ENCODE data around the gene ENTPD3.
"Not testable (repeated sequence)": the region's sequence is repeated elsewhere in the genome, so short reads cannot be mapped to it uniquely, and the experiment has no call there.

ENTPD3 gene

GRCh38 chr3:40437889-40438288 is 50.9 kb downstream of the ENTPD3 start:
- Mint-ChIP-seq H3K27me3 (no peaks in the 10 kb centered on the region), H3K36me3 (ENCODE audit: low read depth) (peaks cover 5% of the 10 kb centered on the region), H3K4me1 (ENCODE audit: low read depth) (no peaks in the 10 kb centered on the region), H3K4me3 (no peak overlapping the region), H3K9me3 (no peaks in the 10 kb centered on the region), H3K27ac (no peak overlapping the region)
- no peak for DNase-seq

- H3K4me1 Mint-ChIP-seq (ENCODE audit: low read depth): no peaks in the 10 kb centered on the region
- no peak for DNase-seq
- H3K9me3 Mint-ChIP-seq: no peaks in the 10 kb centered on the region
- no peaks in the 10 kb centered on the region for H3K27me3 Mint-ChIP-seq
- no peak overlapping the region for H3K4me3 Mint-ChIP-seq
- no peak overlapping the region for H3K27ac Mint-ChIP-seq
- H3K36me3 Mint-ChIP-seq (ENCODE audit: low read depth): peaks cover 21% of the 10 kb centered on the region
These were observed 58.1 kb downstream of the ENTPD3 start for GRCh38 chr3:40445062-40445461.

GRCh38 chr3:40445880-40446279 is 58.9 kb downstream of the ENTPD3 start:
- Mint-ChIP-seq H3K27me3 (no peaks in the 10 kb centered on the region), H3K36me3 (ENCODE audit: low read depth) (peaks cover 21% of the 10 kb centered on the region), H3K4me1 (ENCODE audit: low read depth) (no peaks in the 10 kb centered on the region), H3K9me3 (no peaks in the 10 kb centered on the region), H3K27ac (no peak overlapping the region), H3K4me3 (no peak overlapping the region)
- DNase-seq: no peak

- Mint-ChIP-seq H3K4me3 (no peak overlapping the region), H3K36me3 (ENCODE audit: low read depth) (peaks cover 29% of the 10 kb centered on the region), H3K9me3 (no peaks in the 10 kb centered on the region), H3K4me1 (ENCODE audit: low read depth) (peaks cover 29% of the 10 kb centered on the region), H3K27ac (no peak overlapping the region), H3K27me3 (no peaks in the 10 kb centered on the region)
- DNase-seq: no peak
These were observed 63.5 kb downstream of the ENTPD3 start for GRCh38 chr3:40450438-40450837.

GRCh38 chr3:40451551-40451950 is 64.6 kb downstream of the ENTPD3 start:
- H3K4me3 Mint-ChIP-seq: peak overlapping the region; percentile 91
- H3K9me3 Mint-ChIP-seq: no peaks in the 10 kb centered on the region
- no peak for DNase-seq
- H3K4me1 Mint-ChIP-seq (ENCODE audit: low read depth): peaks cover 37% of the 10 kb centered on the region
- peaks cover 20% of the 10 kb centered on the region for H3K36me3 Mint-ChIP-seq (ENCODE audit: low read depth)
- peak overlapping the region; percentile 28 for H3K27ac Mint-ChIP-seq
- no peaks in the 10 kb centered on the region for H3K27me3 Mint-ChIP-seq

- Mint-ChIP-seq H3K27ac (peak overlapping the region; percentile 98), H3K4me3 (peak overlapping the region; percentile 91), H3K9me3 (no peaks in the 10 kb centered on the region), H3K4me1 (ENCODE audit: low read depth) (peaks cover 39% of the 10 kb centered on the region), H3K36me3 (ENCODE audit: low read depth) (peaks cover 25% of the 10 kb centered on the region), H3K27me3 (no peaks in the 10 kb centered on the region)
- no peak for DNase-seq
These were observed 65.1 kb downstream of the ENTPD3 start for GRCh38 chr3:40452057-40452456.

- peak overlapping the region; percentile 98 for H3K27ac Mint-ChIP-seq
- H3K36me3 Mint-ChIP-seq (ENCODE audit: low read depth): peaks cover 29% of the 10 kb centered on the region
- DNase-seq: no peak
- H3K27me3 Mint-ChIP-seq: no peaks in the 10 kb centered on the region
- H3K4me1 Mint-ChIP-seq (ENCODE audit: low read depth): peaks cover 39% of the 10 kb centered on the region
- H3K9me3 Mint-ChIP-seq: no peaks in the 10 kb centered on the region
- peak overlapping the region; percentile 91 for H3K4me3 Mint-ChIP-seq
These were observed 65.5 kb downstream of the ENTPD3 start for GRCh38 chr3:40452562-40452875.

GRCh38 chr3:40452876-40453730 is 66.1 kb downstream of the ENTPD3 start:
- peak overlapping the region; percentile 98 for H3K27ac Mint-ChIP-seq
- H3K4me1 Mint-ChIP-seq (ENCODE audit: low read depth): peaks cover 39% of the 10 kb centered on the region
- H3K9me3 Mint-ChIP-seq: no peaks in the 10 kb centered on the region
- peaks cover 33% of the 10 kb centered on the region for H3K36me3 Mint-ChIP-seq (ENCODE audit: low read depth)
- H3K4me3 Mint-ChIP-seq: peak overlapping the region; percentile 91
- peak; percentile 93 for DNase-seq
- H3K27me3 Mint-ChIP-seq: no peaks in the 10 kb centered on the region

- Mint-ChIP-seq H3K4me3 (peak overlapping the region; percentile 91), H3K27me3 (no peaks in the 10 kb centered on the region), H3K36me3 (ENCODE audit: low read depth) (peaks cover 41% of the 10 kb centered on the region), H3K4me1 (ENCODE audit: low read depth) (peaks cover 45% of the 10 kb centered on the region), H3K27ac (peak overlapping the region; percentile 98), H3K9me3 (no peaks in the 10 kb centered on the region)
- no peak for DNase-seq
These were observed 66.9 kb downstream of the ENTPD3 start for GRCh38 chr3:40453933-40454332.

- H3K4me1 Mint-ChIP-seq (ENCODE audit: low read depth): peaks cover 56% of the 10 kb centered on the region
- H3K27me3 Mint-ChIP-seq: no peaks in the 10 kb centered on the region
- peak overlapping the region; percentile 84 for H3K4me3 Mint-ChIP-seq
- H3K9me3 Mint-ChIP-seq: no peaks in the 10 kb centered on the region
- peak overlapping the region; percentile 93 for H3K27ac Mint-ChIP-seq
- DNase-seq: no peak
- peaks cover 50% of the 10 kb centered on the region for H3K36me3 Mint-ChIP-seq (ENCODE audit: low read depth)
These were observed 68.3 kb downstream of the ENTPD3 start for GRCh38 chr3:40455328-40455727.

- DNase-seq: peak; percentile 37
- Mint-ChIP-seq H3K4me1 (ENCODE audit: low read depth) (peaks cover 61% of the 10 kb centered on the region), H3K27ac (peak overlapping the region; percentile 93), H3K27me3 (no peaks in the 10 kb centered on the region), H3K9me3 (no peaks in the 10 kb centered on the region), H3K36me3 (ENCODE audit: low read depth) (peaks cover 57% of the 10 kb centered on the region), H3K4me3 (peak overlapping the region; percentile 84)
These were observed 69.4 kb downstream of the ENTPD3 start for GRCh38 chr3:40456279-40456939.

GRCh38 chr3:40456940-40457823 is 70.2 kb downstream of the ENTPD3 start, which contains the start of gene RPL14:
Gene RPL14 (plus strand): TSS chr3:40457339. CDS start chr3:40457472, 133 bp downstream.
- Mint-ChIP-seq H3K4me1 (ENCODE audit: low read depth) (peaks cover 59% of the 10 kb centered on the region), H3K9me3 (no peaks in the 10 kb centered on the region), H3K27me3 (no peaks in the 10 kb centered on the region), H3K4me3 (peak within 1 kb of the TSS; percentile 84), H3K36me3 (ENCODE audit: low read depth) (peaks cover 63% of the 10 kb centered on the region), H3K27ac (peak within 1 kb of the TSS; percentile 97)
- peak; percentile 93 for DNase-seq

GRCh38 chr3:40458473-40458872 is 71.5 kb downstream of the ENTPD3 start:
- Mint-ChIP-seq H3K4me1 (ENCODE audit: low read depth) (peaks cover 56% of the 10 kb centered on the region), H3K9me3 (no peaks in the 10 kb centered on the region), H3K27me3 (no peaks in the 10 kb centered on the region), H3K36me3 (ENCODE audit: low read depth) (peaks cover 67% of the 10 kb centered on the region), H3K27ac (peak overlapping the region; percentile 97), H3K4me3 (peak overlapping the region; percentile 84)
- no peak for DNase-seq

- not testable (repeated sequence) for DNase-seq, H3K27me3 Mint-ChIP-seq, H3K9me3 Mint-ChIP-seq
- H3K4me3 Mint-ChIP-seq: peak overlapping the region; percentile 84
- peak overlapping the region; percentile 97 for H3K27ac Mint-ChIP-seq
- H3K36me3 Mint-ChIP-seq (ENCODE audit: low read depth): peaks cover 87% of the 10 kb centered on the region
- peaks cover 56% of the 10 kb centered on the region for H3K4me1 Mint-ChIP-seq (ENCODE audit: low read depth)
These were observed 73.5 kb downstream of the ENTPD3 start for GRCh38 chr3:40460481-40460880.
